ENCODE results near the gene SIPA1. TPM values are rescaled to one million over a fixed set of nuclear protein-coding genes. Genes with fewer than 3 reads are reported as not detected.
"Not testable (repeated sequence)": the region's sequence is repeated elsewhere in the genome, so short reads cannot be mapped to it uniquely, and the experiment has no call there.

SIPA1 gene
- total and polyA plus RNA-seq, 9 donors, result 10.0 to 48.2 (median 37.9) TPM

DNA sequence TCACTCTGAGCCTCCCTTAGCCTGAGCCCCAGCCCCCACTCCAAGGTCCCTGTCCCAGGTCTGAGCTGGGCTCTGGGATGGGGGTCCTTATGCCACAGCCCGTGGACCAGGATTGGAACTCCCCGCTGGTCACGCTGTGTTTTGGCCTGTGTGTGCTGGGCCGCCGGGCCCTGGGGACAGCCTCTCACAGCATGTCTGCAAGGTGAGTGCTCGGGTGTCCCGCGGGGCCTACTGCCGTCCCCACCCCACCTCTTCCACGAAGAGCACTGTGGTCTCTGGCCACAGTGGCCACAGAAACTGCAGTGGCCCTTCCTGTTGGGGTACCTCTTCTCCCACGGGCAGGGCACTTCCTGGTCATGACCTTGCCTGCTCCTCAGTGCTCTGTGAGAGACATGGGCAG, 3.5 kb upstream of the SIPA1 start:
- H3K27ac ChIP-seq, result no peak overlapping the region
- WGBS, 3 donors, result 89 to 93% (median 92%) methylated on average over 11 of the region's 11 CpGs
- TF ChIP-seq POLR2A (IDR thresholded peaks at IDR 0.05) (no peak), CTCF (IDR thresholded peaks at IDR 0.05) (no peak), EP300 (IDR thresholded peaks at IDR 0.05) (no peak)
- H3K4me1 ChIP-seq (ENCODE audit: insufficient read depth), result peaks cover 4% of the 10 kb centered on the region
- no peaks in the 10 kb centered on the region for H3K9me3 ChIP-seq
- H3K4me3 ChIP-seq, result no peak overlapping the region
- no peak for DNase-seq
- H3K27me3 ChIP-seq, result no peaks in the 10 kb centered on the region
- intact Hi-C loops (cut with DNase I), result loop anchor here in 1 of 4 donors (10.0 kb wide), 1 partner anchor 70 kb away; no protein-coding TSS in a partner anchor
- no peaks in the 10 kb centered on the region for H3K36me3 ChIP-seq

DNA sequence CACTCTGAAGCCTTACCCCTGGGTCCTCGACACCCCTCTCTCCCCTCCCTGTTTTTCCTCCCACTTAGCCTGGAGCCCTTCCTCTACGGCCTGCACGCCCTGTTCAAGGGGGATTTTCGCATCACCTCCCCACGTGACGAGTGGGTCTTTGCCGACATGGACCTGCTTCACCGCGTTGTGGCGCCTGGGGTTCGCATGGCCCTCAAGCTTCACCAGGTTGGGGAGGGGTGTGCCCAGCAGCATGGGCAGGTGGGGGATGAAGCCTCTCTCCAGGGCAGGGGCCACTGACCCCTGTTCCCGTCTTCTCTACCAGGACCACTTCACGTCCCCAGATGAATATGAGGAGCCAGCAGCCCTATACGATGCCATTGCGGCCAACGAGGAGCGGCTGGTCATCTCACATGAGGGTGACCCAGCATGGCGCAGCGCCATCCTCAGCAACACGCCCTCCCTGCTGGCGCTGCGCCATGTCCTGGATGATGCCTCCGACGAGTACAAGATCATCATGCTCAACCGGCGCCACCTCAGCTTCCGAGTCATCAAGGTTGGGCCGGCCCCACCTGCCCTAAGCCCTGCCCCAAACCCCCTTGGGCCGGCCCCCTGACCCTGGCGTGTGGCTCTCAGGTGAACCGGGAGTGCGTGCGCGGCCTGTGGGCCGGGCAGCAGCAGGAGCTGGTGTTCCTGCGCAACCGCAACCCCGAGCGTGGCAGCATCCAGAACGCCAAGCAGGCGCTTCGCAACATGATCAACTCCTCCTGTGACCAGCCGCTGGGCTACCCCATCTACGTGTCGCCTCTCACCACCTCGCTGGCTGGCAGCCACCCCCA, 2.8 kb upstream of the SIPA1 start:
- H3K4me3 ChIP-seq, result no peak overlapping the region
- intact Hi-C loops (cut with DNase I), result loop anchor here in 1 of 4 donors (10.0 kb wide), 1 partner anchor 70 kb away; no protein-coding TSS in a partner anchor
- no peak overlapping the region for H3K27ac ChIP-seq
- DNase-seq, result peak in 1 of 5 donors; percentile 57
- TF ChIP-seq EP300 (IDR thresholded peaks at IDR 0.05) (no peak), CTCF (IDR thresholded peaks at IDR 0.05) (no peak), POLR2A (IDR thresholded peaks at IDR 0.05) (no peak)
- 90 to 92% (median 92%) methylated on average over 34 to 46 of the region's 46 CpGs for WGBS, 3 donors
- H3K9me3 ChIP-seq, result no peaks in the 10 kb centered on the region
- peaks cover 4% of the 10 kb centered on the region for H3K4me1 ChIP-seq (ENCODE audit: insufficient read depth)
- H3K36me3 ChIP-seq, result no peaks in the 10 kb centered on the region
- no peaks in the 10 kb centered on the region for H3K27me3 ChIP-seq

DNA sequence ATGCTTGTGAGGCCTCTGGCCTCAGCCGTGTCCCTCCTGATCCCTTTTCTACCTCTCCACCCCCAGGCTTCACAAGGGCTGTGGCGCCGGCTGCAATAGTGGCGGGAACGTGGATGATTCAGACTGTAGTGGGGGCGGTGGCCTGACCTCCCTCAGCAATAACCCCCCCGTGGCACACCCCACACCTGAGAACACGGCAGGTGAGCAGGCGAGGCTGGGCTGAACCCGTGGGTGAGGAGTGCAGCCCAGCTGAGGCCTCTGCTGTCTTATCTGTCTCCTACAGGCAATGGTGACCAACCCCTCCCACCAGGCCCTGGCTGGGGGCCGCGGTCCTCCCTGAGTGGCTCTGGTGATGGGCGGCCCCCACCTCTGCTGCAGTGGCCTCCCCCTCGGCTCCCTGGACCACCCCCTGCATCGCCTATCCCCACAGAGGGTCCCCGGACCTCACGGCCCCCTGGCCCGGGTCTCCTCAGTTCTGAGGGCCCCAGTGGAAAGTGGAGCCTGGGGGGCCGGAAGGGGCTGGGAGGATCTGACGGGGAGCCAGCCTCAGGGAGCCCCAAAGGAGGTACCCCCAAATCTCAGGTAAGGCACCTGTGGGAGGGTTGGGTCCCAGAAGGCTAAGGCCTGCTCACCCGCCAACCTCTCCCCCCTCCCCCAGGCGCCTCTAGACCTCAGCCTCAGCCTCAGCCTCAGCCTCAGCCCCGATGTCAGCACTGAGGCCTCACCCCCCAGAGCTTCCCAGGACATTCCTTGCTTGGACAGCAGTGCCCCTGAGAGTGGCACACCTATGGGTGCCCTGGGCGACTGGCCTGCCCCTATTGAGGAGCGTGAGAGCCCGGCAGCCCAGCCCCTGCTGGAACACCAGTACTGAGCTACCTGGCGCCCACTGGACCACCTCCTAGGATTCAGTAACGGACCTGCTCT, 1.5 kb upstream of the SIPA1 start:
- H3K9me3 ChIP-seq, result no peaks in the 10 kb centered on the region
- no peaks in the 10 kb centered on the region for H3K27me3 ChIP-seq
- no peak overlapping the region for H3K4me3 ChIP-seq
- WGBS, 3 donors, result 86 to 91% (median 88%) methylated on average over 20 to 28 of the region's 28 CpGs
- TF ChIP-seq EP300 (IDR thresholded peaks at IDR 0.05) (no peak), POLR2A (IDR thresholded peaks at IDR 0.05) (no peak), CTCF (IDR thresholded peaks at IDR 0.05) (no peak)
- H3K36me3 ChIP-seq, result no peaks in the 10 kb centered on the region
- intact Hi-C loops (cut with DNase I), result loop anchor here in 1 of 4 donors (10.0 kb wide), 1 partner anchor 68 kb away; no protein-coding TSS in a partner anchor
- H3K4me1 ChIP-seq (ENCODE audit: insufficient read depth), result peaks cover 6% of the 10 kb centered on the region
- H3K27ac ChIP-seq, result no peak overlapping the region
- DNase-seq, result no peak

DNA sequence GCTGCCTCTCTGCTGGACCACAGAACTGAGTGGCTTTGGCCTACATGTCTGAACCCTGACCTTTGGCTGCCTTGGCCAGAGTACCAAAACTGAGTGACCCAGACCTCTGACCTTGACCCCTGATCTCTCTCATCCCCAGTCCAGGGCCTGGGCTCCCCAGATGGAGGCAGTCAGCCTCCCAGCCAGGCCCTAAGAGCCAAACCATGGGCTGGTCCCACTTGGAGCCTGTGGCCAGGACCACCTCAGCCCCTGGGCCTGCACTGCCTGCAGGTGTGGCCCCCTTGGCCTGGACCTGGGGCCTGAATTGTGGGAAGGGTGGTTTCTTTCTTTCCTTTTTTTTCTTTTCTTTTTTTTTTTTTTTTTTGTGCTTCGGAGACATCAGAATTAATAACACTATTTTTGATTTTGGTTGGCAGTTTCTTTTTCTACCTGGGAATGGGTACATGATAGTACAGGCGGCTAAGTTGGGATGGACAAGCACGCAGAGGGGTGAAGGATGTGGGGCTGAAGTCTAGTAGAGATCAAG, 806 bp upstream of the SIPA1 start:
- intact Hi-C loops (cut with DNase I), result loop anchor here in 1 of 4 donors (10.0 kb wide), 1 partner anchor 68 kb away; no protein-coding TSS in a partner anchor
- 77 to 83% (median 82%) methylated on average over 3 of the region's 3 CpGs for WGBS, 3 donors
- Histone ChIP-seq H3K27me3 (no peaks in the 10 kb centered on the region), H3K4me1 (ENCODE audit: insufficient read depth) (peaks cover 6% of the 10 kb centered on the region), H3K9me3 (no peaks in the 10 kb centered on the region), H3K4me3 (no peak overlapping the region), H3K27ac (peak overlapping the region in 1 of 2 donors; percentile 85), H3K36me3 (no peaks in the 10 kb centered on the region)
- TF ChIP-seq EP300 (IDR thresholded peaks at IDR 0.05) (no peak), CTCF (IDR thresholded peaks at IDR 0.05) (no peak), POLR2A (IDR thresholded peaks at IDR 0.05) (no peak)
- DNase-seq, result no peak

DNA sequence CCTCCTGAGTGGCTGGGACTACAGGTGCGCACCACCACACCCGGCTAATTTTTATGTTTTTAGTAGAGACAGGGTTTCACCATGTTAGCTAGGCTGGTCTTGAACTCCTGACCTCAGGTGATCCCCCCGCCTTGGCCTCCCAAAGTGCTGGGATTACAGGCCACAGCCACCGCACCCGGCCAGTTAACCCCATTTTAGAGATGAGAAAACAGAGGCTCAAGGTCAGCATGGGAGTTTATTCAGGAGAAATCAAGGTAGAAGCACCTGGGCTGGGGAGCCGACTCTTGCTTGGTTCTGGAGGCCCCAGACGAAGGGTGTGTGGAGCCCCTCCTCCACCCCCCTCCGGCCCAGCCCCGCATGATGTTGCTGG, 1.3 kb downstream of the SIPA1 start:
- not testable (repeated sequence) for H3K4me1 ChIP-seq (ENCODE audit: insufficient read depth); H3K36me3 ChIP-seq; H3K9me3 ChIP-seq; DNase-seq; H3K4me3 ChIP-seq; H3K27me3 ChIP-seq
- intact Hi-C loops (cut with DNase I), result loop anchor here in 1 of 4 donors (10.0 kb wide), 1 partner anchor 66 kb away; no protein-coding TSS in a partner anchor
- peak overlapping the region in 1 of 2 donors; percentile 85 for H3K27ac ChIP-seq
- 93 to 96% (median 93%) methylated on average over 9 of the region's 9 CpGs for WGBS, 3 donors

Measured in ovary (tissue), 9 donors.